Non-pigmented ciliary epithelial cell (primary cell): Measurements from ENCODE around the gene COBL.

Experiments used
- DNase-seq: peaks from one replicate; pipeline ENCODE4 v3.0.0-alpha.2; 2010; ENCODE audit warnings: low read depth

The COBL gene

GRCh38 chr7:51021906-51022570 is 294.6 kb downstream of the COBL start:
- DNase-seq = no peak

DNA sequence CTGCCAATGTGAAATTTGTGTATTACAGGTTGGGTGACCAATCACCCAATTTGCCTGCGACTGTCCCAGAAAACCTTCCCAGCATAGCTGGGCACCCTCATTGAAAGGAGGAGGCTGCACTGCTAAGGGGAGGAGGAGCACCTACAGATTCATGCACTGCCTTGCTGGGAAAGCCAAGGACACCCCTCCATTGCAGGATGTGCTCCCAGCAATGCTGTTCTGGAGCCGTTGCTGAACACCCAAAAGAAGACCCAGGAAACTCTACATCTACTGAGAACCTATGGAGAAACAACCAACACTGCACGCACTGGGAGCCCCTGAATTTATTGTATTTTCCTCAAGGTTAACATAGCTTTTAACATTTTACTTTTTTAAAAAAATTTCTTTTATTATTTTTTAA is 295.7 kb downstream of the COBL start:
- DNase-seq = no peak

- DNase-seq = peak; percentile 31
These were observed 296.4 kb downstream of the COBL start for GRCh38 chr7:51019891-51020870.

- DNase-seq = peak; percentile 82
These were observed 297.3 kb downstream of the COBL start for GRCh38 chr7:51019191-51019844.

DNA sequence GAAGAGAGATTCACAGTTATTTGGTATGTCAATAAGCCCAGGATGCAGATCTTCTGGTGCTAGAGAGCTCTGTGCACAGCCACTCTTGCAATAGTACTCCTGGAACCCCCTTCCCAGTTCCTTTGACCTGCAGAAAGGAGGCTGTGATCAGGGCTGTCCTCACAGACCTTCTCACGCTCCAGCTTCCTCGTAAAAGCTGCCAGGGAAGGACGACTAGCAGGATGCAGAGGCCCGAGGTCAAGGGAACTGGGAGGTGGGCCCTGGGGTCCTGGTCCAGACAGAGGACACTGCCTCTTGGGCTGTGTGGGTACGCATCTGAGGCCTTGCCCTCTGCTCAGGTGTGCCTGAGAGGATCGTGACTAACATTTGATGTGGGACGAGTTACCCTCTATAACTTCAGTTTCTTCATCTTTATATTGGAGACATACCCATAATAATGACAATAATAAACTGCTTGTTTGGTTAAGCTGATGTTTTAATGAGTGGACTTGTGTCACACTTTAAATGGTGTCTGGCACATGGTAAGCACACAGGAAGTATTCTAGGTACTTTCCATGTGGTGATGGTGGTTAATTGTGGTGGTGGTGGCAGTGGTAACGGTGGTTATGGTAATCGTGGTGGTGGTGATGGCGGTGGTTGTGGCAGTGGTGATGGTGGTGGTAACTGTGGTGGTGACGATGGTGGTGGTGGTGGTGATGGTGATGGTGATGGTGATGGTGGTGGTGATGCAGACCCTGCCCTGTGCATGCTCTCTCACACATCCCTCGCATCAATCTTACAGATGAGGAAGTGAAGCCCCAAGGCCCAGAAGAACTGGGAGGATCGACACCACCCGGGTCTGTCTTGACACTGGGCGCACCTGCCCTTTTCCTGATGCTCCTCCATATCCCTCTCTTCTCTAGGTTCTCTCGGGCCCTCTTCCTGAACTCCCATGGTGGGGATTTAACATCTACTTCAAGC is 298.8 kb downstream of the COBL start:
- no peak for DNase-seq

DNA sequence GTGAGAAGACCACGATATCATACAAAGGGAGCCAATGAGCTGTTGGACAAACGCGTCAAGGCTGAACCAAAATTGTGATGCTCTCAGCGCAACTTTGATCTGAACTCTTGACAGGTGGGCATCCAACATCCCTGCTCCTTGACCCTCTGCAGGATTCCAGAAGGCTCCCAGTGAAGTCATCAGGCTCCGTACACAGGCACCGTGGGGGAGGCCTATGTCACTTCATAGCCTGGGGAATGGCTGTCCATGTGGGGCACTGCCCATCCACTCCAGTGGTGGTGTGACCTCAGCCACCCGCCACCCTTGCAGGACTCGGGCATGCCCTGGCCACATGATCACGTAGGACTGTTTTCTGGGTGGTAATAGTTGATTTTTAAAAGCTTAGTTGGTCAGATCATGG is 300.1 kb downstream of the COBL start:
- no peak for DNase-seq

DNA sequence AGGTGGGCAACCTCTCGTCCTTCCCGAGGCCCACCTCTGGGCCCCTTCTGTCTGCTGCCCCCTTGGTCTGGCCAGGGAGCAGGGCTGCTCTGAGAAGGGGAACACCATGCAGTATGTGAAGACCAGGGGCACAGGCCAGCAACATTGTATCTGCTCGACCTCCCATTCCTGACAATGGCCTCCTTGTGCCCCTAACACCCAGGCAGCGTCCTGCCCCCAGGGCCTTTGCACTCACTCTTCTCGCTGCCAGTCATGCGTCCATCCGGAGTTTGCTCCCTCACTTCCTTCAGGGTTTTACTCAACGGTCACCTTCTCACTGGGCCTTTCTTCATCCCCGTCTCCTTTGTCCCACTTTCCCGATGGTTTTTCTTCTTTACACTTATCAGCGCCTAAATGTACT is 301.0 kb downstream of the COBL start:
- no peak for DNase-seq

DNA sequence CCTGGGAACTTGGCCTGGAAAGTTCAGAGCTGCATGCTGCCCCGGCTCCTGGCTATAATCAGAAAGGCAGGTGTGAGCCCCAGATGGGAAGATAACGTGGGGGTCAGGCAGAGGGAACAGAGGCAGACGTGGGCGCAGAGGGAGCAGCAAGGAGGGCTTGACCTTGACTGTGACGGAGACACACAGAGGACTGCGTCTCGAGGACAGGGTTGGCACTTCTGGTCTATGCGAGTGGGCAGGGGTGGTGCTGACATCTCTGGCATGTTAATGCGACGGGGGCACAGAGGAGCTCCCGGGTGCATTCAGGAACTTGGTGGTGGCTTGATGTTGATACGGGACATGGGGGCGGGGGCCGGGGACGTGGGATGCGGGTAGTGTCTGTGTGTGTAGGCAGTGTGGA is 301.8 kb downstream of the COBL start:
- no peak for DNase-seq

GRCh38 chr7:51013861-51014511 is 302.6 kb downstream of the COBL start:
- DNase-seq = no peak

DNA sequence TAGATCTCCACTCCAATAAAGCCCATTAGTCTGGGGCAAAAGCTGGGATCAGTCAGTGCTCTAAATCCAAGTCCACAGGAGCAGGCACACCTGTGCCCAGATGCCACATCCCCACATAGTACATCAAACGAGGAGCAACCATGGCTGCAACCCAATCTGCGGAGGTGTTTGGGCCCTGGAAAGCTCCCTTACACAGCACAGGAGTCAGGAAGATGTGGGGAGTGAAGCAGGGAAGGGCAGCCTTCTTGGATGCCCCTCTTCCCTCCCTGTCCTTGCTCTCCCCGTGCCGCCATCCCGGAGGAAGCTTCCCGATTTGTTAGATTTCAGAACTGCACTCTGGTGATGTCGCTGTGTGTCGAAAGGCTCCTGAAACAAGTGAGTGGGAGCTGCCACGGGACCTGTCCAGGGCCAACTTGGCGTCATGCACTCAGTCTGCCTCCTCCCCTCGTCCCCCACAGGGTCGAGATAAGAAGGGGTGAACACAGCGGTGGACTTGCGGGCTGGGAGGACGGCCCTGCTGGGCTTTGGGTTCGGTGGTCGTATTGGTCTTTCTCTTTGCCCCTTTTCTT is 303.3 kb downstream of the COBL start:
- no peak for DNase-seq

DNA sequence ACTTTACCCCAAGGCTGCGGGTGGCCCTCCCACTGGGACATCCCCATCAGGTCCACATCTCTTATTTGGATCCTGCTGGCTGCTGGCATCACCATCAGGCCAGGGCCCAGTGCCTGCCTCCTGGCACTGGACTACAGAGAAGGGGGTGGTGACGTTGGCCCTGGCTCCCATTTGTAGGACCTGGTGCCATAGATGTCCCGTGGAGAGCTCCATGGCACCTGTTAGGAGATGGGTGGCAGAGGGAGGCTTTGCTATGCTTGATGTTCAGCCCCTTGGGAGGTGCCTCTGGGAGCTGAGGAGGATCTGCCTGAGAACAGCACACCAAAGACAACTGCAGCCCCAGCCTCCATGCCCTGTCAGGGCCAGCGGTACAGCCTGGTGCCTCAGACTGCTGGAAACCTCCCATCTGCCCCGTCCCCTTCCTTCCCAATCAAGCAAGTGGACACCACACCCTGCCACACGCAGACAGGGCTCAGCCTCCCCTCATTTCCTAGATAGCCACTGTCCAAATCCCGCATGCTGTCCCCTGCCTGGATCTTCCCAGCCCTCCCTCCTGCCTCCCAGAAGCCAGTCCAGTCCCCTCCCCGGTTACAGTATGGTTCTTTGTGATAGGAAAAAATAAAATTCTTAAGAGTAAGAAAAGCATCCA is 303.9 kb downstream of the COBL start:
- no peak for DNase-seq

- DNase-seq = no peak
These were observed 304.8 kb downstream of the COBL start for GRCh38 chr7:51011710-51012350.

DNA sequence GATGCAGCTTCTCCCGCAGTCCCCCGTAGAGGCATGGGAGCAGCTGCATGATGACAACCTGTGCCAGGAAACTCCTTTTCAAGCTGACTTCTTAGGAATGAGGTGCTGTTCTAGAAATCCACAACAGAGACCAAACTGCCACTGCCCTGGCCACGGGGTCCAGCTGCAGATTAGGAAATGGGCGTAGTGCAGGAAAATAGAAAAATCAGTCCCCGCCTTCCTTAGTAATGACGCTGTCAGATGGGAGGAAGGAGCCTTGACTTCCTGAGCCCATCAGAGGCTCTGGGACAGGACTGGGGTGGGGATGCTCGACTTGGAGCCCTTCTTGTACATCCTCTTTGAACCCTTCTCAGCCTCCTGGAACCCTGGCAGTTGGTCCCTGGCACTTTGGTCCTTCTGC is 306.1 kb downstream of the COBL start:
- DNase-seq = no peak

- no peak for DNase-seq
These were observed 306.7 kb downstream of the COBL start for GRCh38 chr7:51009716-51010496.

- DNase-seq = no peak
These were observed 308.8 kb downstream of the COBL start for GRCh38 chr7:51007551-51008505.

GRCh38 chr7:51006483-51007235 is 309.9 kb downstream of the COBL start:
- no peak for DNase-seq

- DNase-seq = no peak
These were observed 311.5 kb downstream of the COBL start for GRCh38 chr7:51005074-51005473.
